GM21529 (cell line): ENCODE data around the gene SMAGP.

Experiments used
- ATAC-seq: cut with Tn5 transposase; IDR thresholded peaks from one replicate; pipeline ENCODE4 v1.9.1; 2021; ENCODE audit not compliant: unreplicated experiment

The SMAGP gene

GRCh38 chr12:51198568-51199365, 71.4 kb downstream of the SMAGP start:
- no peak for ATAC-seq

DNA sequence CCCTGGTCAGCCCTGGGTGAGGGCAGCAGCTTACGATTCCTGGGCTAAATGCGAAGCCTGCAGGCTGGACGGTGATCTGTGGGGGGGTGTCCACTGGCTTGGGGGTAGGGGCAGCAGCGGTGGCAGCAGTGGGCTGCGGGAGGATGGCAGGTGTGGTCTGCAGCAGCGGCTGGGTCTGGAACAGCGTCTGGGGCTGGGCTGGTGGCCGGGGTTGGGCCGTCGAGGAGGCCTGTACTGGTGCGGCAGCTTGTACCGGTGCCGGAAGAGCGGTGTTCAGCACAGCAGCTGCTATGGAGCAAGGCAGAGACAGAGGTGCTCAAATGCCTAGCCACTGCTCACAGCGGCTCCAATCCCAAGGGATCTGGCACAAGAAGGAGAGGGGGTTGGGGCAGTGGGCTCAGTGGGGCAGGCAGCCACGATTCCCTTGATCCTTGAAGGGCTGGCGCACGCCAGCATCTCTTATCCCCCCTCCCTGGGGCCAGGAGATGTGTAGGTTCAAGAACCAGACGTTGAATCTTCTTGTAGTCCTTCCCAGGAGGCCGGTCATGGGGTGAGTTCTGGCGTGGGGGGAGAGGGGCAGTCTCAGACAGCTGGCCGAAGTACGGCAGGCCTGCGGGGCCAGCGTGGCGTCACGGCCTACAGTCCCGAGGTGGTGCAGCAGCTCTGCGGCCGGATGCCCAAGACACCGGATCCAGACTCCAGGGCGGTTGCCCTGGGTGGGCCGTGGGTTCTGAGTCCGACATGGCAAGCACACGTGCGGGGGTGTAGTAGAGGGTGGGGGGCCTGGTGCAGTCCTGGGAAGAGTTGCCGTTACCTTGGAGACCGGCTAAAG, 72.3 kb downstream of the SMAGP start:
- ATAC-seq = no peak

- no peak for ATAC-seq
These were observed 73.7 kb downstream of the SMAGP start for GRCh38 chr12:51196547-51196946.

DNA sequence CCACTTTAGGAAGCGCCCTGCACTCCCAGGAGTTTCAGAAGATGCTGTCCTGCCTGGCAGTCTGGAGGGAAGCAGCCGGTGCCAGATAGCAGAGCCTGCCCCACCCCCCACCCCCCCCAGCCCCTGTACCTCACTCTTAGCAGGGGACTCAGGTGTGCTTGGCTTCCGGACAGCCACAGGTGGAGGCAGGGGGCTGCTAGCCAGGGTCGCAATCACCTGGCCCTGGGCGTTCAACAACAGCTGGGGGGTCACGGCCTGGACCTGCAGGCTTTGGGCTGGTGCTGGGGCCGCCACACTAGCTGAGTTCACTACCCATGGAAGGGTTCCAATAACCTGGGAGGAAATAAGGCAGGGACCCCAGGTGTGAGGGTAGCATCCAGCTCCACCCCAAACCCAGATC, 74.4 kb downstream of the SMAGP start:
- ATAC-seq = no peak
